Germinal center (tissue), 1 donor: Measurements from ENCODE around the gene MRPL38.

ENCODE experiments used
- DNase-seq: peaks from one replicate; pipeline ENCODE4 v3.0.0; 2012; ENCODE audit warnings: mixed read lengths, low spot score

MRPL38 gene

GRCh38 chr17:75919611-75920010 is 14.9 kb upstream of the MRPL38 start:
- no peak for DNase-seq

DNA sequence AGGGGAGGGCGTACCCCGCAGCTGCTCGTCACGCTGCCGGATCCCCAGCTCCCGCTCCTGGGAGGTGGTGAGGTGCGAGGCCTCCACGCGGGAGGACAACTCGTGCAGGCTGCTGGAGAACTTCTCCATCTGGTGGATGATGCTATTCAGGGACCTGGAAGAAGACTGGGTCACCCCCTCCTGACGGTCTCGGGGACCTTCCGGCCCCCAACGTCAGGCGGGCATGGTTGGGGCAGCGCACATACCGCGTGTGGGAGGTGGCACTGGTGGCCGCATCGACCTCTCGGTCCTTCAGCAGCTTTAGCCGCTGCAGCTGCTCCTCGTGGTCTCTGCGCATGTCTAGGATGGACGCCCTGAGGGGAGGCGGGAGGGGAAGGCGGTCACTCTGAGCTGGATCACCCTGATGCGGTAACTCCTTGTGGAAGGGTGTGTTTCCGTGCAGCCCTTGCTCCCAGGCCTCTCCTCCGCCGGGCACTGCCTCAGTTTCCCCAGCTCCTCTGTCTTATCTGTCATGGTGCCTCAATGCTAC is 13.3 kb upstream of the MRPL38 start:
- no peak for DNase-seq

GRCh38 chr17:75917141-75917916 is 12.6 kb upstream of the MRPL38 start:
- no peak for DNase-seq

DNA sequence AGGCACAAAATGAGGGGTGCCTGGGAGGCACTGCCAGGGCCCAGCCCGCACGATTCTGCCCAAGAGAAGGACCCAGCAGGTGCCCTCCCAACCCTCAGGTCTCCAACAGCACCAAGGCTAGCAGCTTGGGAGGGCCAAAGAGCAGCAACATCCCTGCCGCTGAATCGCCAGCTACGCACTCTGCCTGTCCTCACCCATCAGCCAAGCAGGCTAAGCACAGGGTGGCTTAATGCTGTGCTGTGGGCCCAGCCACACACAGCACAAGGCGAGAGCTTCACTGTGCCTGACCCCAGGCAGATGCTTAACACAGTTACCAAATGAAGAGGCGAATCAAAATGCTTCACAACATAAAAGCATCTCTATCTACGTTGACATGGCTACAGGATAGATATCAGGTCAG is 10.6 kb upstream of the MRPL38 start:
- DNase-seq, result no peak

DNA sequence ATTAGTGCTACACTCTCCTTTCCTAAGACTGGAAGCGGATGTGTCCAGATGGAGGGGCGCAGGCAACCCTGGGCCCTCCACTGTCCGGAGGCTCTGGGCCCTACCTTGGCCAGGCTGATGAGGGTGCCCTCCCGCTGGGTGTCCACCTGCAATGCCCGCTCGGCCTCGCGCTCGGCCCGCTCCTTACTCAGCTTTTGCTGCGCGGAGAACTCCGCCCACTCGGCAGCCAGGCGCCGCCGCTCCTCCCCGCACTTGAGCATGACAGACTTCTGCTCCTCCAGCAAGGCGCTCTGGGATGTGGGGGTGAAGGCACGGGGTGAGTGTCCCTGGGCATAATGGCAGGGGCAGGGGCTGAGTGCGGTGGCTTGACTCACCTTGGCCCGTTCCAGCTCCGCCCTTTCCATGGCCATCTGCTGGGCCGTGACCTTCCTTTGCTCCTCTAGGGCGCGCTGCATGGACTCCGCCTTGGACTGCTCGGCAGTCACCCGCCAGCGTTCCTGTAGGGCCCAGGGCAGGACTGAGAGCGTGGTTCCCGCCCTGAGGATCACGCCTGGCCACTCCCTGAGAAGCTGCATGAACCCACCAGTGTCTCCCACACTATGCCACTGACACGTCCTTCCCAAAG is 10.1 kb upstream of the MRPL38 start:
- DNase-seq, result no peak

GRCh38 chr17:75913537-75914210 is 9.0 kb upstream of the MRPL38 start:
- DNase-seq, result no peak

DNA sequence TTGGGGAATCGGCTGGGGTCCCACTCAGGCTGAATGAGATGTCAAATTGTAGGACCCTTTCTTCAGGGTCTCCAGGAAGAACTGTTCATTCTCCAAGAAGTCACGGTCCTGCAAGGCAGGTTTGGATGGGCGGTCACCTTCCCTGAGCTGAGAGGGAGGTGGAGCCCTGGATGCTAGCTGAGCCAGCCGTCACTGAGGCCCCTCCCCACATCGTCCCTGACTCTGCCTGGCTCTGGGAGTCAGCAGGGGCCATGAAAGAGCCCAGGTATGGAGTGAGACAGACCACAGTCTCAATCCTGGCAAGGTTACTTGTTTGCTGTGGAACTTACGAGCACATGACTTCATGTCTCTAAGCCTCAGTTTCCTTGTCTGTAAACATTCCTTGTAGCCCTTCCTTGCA is 6.0 kb upstream of the MRPL38 start:
- DNase-seq, result no peak

GRCh38 chr17:75909812-75910274 is 5.2 kb upstream of the MRPL38 start:
- DNase-seq, result no peak

DNA sequence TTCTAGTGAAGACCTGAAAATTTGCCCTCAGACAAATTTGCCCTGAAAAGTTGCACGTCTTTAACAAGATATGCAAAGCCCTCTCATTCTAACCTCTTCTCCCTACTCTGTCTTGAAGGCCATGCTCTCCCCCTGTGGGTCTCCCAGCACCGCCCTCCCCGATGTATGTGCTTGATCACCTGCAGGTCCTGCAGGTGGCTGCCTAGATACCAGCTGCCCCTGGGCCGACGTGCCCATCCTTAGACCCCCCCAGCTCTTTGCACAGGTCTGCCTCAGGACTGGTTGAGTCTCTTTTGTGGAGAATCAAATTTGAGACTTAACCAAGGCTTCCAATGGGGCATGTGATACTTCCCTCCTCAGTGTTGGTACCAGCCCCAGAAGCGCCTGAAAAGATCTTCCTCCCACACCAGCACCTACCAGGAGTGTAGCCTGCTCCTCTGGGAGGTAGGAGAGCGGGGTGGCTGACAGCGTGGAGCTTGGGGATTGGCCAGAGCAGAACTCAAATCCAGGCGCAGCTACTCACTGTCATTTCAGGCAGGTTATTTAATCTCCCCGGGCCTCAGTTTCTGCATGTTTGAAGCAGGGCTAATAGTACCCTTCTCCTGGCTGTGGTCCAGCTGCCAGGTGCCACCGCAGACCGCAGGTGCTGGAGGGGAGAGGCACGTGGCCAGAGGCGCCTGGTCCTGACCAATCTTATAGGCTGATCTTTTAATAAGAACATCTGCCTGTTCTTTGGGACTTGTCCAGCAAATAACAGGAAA is 4.5 kb upstream of the MRPL38 start:
- no peak for DNase-seq

GRCh38 chr17:75908201-75908600 is 3.5 kb upstream of the MRPL38 start:
- DNase-seq, result no peak

DNA sequence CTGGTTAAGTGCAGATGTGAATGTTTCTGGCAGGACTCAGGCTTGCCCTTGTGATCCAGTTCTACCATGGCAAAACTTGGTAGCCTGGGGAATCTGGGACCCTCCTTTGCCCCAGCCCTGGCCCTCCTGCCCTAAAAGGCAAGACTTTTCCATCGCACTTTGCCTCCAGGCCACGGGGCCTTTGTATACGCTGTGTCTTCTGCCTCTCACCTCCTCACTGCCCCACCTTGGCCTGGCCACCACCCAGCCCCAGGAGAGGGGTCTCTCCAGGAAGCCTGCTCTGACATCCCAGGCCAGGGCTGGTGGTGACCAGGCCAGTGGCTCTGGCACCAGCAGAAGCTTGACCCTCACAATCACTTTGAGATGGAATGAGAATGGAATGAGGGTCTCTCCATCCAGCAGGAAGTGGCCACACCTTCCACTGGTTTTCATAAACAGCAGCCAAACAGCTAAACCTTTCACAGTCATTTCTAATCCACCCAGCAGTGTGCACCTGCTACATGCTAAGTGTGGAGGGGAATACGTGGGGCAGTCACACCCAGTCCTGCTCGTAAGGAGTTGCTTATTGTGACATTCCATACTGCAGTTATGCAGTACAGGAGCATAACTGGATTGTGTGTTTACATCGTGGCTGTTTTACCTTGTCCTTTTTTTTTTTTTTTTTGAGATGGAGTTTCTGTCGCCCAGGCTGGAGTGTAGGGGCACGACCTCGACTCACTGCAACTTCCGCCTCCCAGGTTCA is 1.6 kb upstream of the MRPL38 start:
- DNase-seq, result no peak

GRCh38 chr17:75902406-75902805 is 2.3 kb downstream of the MRPL38 start:
- no peak for DNase-seq

- DNase-seq, result no peak
These were observed 3.0 kb downstream of the MRPL38 start for GRCh38 chr17:75901727-75902126.

- no peak for DNase-seq
These were observed 3.8 kb downstream of the MRPL38 start for GRCh38 chr17:75900691-75901533.

GRCh38 chr17:75899767-75900468 is 4.8 kb downstream of the MRPL38 start:
- DNase-seq, result no peak

DNA sequence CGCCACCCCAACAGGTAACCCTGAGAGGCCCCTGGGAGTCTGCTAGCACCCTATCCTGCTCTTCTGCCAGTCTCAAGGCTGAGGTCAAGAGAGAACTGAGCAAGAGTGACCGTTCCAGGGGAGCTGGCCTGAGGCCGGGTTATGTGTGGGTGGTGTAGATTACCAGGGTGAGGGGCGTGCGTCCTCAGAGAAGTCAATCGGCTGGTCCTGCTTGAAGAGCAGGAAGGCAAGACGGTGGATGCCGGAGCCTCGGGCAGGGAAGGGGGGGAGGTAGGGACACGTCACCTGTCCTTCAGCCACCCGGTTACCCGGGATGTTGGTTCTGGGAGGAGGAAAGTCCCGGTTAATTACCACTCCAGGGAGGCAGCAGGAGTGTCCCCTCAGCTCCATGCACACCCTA is 5.3 kb downstream of the MRPL38 start:
- DNase-seq, result no peak

DNA sequence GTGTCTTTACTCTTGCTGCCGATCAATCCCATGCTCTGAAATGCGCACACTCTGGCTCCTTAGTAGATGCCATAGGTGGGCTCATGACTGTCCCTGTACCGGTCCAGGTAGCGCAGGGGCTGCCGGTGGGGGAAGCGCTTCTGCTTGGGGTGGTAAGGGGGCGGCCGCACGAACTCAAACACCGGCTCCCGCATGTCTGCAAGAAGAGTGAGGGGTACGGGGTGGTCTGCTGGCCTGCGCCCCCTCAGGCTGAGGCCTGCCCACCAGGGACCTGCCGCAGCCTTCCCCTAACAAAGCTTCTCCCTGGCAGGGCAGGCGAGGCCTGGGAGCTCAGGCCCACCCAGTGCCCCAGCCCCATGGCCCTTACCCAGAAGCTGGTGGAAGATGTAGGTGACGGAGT is 5.9 kb downstream of the MRPL38 start:
- no peak for DNase-seq

DNA sequence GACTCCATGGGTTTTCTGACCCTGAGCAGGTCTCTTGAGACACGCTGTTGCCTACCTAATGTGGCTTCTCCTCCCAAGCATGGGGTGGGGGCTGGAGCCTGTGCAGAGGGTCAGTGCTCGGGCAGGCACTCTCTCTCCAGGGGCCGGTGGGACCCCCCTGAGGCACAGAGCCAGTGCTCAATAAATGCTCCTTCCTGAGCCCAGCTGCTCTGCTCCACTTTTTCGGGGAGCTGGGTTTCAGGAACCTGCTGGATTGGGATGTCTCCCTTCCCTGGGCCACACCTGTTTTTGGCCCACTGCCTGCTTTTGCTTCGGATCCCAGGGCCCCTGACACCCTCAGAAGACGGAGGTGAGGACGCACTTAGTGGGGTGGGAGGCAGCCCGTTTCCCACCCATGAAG is 6.6 kb downstream of the MRPL38 start:
- DNase-seq, result no peak

DNA sequence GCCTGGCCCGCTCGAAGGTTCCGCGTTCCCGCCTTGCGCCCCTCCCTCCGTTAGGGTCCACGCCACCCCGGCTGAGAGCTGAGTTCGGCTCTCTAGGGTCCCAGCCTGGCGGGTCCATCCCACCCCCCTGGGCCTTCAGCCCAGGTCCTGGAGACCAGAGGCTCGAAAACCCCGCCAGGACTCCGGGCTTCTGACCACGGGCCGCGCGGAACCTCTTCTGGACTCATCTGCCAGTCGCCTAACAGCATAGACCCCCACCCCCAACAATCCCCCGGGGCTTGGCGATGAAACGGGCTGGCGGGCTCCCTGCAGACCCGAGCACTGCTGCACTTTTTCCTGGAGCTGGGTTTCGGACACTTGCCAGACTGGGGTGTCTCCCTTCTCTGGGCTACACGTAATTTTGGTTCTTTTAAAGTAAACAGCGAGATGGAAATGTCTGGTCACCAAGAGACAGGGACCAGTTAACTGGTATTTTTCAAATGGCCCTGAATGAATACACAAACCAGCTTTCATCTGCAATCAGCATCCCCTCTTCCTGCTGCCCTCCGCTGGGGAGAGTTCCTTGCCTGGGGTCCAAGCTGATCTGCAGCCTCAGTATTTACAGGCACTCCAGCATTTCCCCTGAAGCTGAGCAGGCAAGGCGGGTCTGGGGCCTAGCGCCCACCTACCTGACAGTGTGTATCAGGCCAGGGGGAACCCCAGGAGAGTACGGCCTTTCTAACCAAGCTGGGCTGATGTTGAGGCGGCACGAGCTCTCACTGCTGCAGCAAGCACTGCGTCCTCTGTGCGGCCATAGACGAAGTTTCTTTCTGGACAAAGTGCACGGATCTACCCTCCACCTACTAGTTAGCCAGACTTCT is 7.3 kb downstream of the MRPL38 start:
- DNase-seq, result no peak
